ENCODE measurements around the gene NPAS3.
A peak's percentile ranks its signal among the peaks of the same experiment; 100 is the strongest.

Gene NPAS3

GRCh38 chr14:33835677-33836076 lies 897.0 kb downstream of the NPAS3 start:
- TF ChIP-seq CTCF (IDR thresholded peaks at IDR 0.05; ENCODE audit: low read depth, low read length) = no peak
- H3K4me3 ChIP-seq (ENCODE audit: low read depth, low read length) = no peak overlapping the region

GRCh38 chr14:33836203-33836899 lies 897.7 kb downstream of the NPAS3 start:
- TF ChIP-seq CTCF (IDR thresholded peaks at IDR 0.05; ENCODE audit: low read depth, low read length) = no peak

GRCh38 chr14:33836900-33837577 lies 898.4 kb downstream of the NPAS3 start:
- no peak for TF ChIP-seq CTCF (IDR thresholded peaks at IDR 0.05; ENCODE audit: low read depth, low read length)
- no peak overlapping the region for H3K4me3 ChIP-seq (ENCODE audit: low read depth, low read length)

More at GRCh38 chr14:33836203-33836899, 897.7 kb downstream of the NPAS3 start:
- no peak overlapping the region for H3K4me3 ChIP-seq (ENCODE audit: low read depth, low read length)

GRCh38 chr14:33837943-33838683 lies 899.4 kb downstream of the NPAS3 start:
- no peak overlapping the region for H3K4me3 ChIP-seq (ENCODE audit: low read depth, low read length)
- no peak for TF ChIP-seq CTCF (IDR thresholded peaks at IDR 0.05; ENCODE audit: low read depth, low read length)

GRCh38 chr14:33839193-33840076 lies 900.8 kb downstream of the NPAS3 start:
- TF ChIP-seq CTCF (IDR thresholded peaks at IDR 0.05; ENCODE audit: low read depth, low read length) = peak; percentile 42
- H3K4me3 ChIP-seq (ENCODE audit: low read depth, low read length) = no peak overlapping the region

- TF ChIP-seq CTCF (IDR thresholded peaks at IDR 0.05; ENCODE audit: low read depth, low read length) = no peak
Observed at GRCh38 chr14:33840797-33841196, 902.1 kb downstream of the NPAS3 start.

More at GRCh38 chr14:33840797-33841196, 902.1 kb downstream of the NPAS3 start:
- H3K4me3 ChIP-seq (ENCODE audit: low read depth, low read length) = no peak overlapping the region

Data from WI38 (cell line).